ENCODE data around the gene SLX4IP.

The SLX4IP gene

DNA sequence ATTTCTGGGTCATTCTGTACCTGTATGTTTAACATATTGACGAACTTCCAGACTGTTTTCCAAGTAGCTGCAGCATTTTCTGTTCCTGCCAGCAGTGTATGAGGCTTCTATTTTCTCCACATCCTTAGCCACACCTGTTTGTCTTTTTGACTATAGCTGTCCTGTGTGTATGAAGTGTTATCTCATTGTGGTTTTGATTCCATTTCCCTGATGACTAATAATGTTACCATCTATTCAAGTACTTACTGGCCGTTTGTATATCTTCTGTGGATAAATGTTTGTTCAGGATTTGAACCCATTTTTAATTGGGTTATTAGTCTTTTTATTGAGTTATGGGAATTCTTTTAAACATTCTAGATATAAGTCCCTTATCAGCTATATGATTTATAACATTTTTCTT, 143.5 kb downstream of the SLX4IP start:
- TF ChIP-seq, protein P1, sequence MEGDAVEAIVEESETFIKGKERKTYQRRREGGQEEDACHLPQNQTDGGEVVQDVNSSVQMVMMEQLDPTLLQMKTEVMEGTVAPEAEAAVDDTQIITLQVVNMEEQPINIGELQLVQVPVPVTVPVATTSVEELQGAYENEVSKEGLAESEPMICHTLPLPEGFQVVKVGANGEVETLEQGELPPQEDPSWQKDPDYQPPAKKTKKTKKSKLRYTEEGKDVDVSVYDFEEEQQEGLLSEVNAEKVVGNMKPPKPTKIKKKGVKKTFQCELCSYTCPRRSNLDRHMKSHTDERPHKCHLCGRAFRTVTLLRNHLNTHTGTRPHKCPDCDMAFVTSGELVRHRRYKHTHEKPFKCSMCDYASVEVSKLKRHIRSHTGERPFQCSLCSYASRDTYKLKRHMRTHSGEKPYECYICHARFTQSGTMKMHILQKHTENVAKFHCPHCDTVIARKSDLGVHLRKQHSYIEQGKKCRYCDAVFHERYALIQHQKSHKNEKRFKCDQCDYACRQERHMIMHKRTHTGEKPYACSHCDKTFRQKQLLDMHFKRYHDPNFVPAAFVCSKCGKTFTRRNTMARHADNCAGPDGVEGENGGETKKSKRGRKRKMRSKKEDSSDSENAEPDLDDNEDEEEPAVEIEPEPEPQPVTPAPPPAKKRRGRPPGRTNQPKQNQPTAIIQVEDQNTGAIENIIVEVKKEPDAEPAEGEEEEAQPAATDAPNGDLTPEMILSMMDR (IDR thresholded peaks at IDR 0.05; ENCODE audit: low read depth, low read length): no peak
- no peak overlapping the region for H3K27ac ChIP-seq
- H3K27me3 ChIP-seq (ENCODE audit: insufficient read depth, low read depth, severe bottlenecking): no peaks in the 10 kb centered on the region
- no peak overlapping the region for H3K4me3 ChIP-seq (ENCODE audit: low read depth, low read length)
- no peaks in the 10 kb centered on the region for H3K9me3 ChIP-seq (ENCODE audit: severe bottlenecking)
- no peak for DNase-seq
- no peaks in the 10 kb centered on the region for H3K36me3 ChIP-seq

GRCh38 chr20:10579942-10580341, 144.8 kb downstream of the SLX4IP start:
- TF ChIP-seq, protein P1 (IDR thresholded peaks at IDR 0.05; ENCODE audit: low read depth, low read length): no peak
- H3K9me3 ChIP-seq (ENCODE audit: severe bottlenecking): no peaks in the 10 kb centered on the region

DNA sequence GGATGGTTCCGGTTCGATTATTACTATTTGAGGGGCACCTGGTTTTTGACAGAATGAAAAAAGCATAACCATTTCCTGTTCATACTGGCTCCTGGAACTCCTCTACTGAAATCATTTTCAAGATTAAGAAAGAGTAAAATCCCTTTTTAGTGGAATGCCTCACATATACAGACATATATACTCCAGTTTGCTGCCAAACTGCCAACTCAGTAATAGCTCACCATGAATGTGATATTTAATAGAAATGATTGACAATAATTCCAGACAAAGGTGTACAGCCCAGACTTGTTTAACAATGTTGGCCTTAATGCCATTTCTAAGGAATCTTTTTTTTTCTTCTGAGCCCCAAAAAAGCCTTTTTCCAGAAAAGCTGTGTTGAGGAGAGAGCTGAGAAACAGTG, 145.6 kb downstream of the SLX4IP start:
- TF ChIP-seq, protein P1 (IDR thresholded peaks at IDR 0.05; ENCODE audit: low read depth, low read length): no peak
- Histone ChIP-seq H3K36me3 (no peaks in the 10 kb centered on the region), H3K9me3 (ENCODE audit: severe bottlenecking) (no peaks in the 10 kb centered on the region), H3K27ac (no peak overlapping the region), H3K4me3 (ENCODE audit: low read depth, low read length) (no peak overlapping the region), H3K27me3 (ENCODE audit: insufficient read depth, low read depth, severe bottlenecking) (no peaks in the 10 kb centered on the region)
- no peak for DNase-seq

More at GRCh38 chr20:10579942-10580341, 144.8 kb downstream of the SLX4IP start:
- Histone ChIP-seq H3K27me3 (ENCODE audit: insufficient read depth, low read depth, severe bottlenecking) (no peaks in the 10 kb centered on the region), H3K4me3 (ENCODE audit: low read depth, low read length) (no peak overlapping the region), H3K27ac (no peak overlapping the region), H3K36me3 (no peaks in the 10 kb centered on the region)
- no peak for DNase-seq

DNA sequence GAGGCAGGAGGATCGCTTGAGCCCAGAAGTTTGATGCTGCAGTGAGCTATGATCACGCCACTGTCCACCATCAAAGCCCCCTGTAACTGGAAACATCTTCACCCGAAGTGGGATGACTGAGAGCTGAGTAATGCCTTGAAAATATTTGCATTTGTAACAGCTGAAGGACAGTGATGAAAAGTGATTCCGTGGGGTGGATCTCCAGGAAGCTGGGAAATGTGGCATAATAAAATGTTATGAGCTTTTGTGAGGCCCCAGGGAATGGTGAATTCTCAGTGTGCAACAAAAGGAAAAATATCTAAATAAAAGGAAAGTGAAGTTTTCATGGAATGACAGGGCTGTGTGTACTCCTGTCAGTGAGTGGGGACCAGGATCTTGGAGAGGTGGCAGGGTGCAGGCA, 146.7 kb downstream of the SLX4IP start:
- no peak overlapping the region for H3K27ac ChIP-seq
- no peak overlapping the region for H3K4me3 ChIP-seq (ENCODE audit: low read depth, low read length)
- TF ChIP-seq, protein P1 (IDR thresholded peaks at IDR 0.05; ENCODE audit: low read depth, low read length): no peak
- DNase-seq: no peak
- H3K36me3 ChIP-seq: no peaks in the 10 kb centered on the region
- H3K9me3 ChIP-seq (ENCODE audit: severe bottlenecking): no peaks in the 10 kb centered on the region
- H3K27me3 ChIP-seq (ENCODE audit: insufficient read depth, low read depth, severe bottlenecking): no peaks in the 10 kb centered on the region

DNA sequence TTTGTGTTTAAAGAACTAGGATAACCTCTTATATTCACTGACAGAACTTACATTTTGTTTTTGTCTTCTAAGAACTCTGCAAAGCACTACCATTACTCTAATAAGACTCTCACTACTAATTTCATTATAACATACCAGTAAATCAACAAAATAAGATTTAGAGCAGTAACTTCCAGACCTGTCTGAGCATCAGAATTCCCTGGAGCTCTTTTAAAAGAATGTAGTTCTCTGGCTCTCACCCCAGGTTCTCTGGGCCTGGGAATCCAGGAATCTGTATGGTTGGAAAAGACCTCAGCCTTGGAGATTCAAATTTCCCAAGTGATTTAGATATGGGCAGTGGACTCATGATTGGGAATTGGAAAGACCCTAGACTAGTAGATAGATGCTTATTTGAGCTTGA, 149.3 kb downstream of the SLX4IP start:
- TF ChIP-seq, protein P1 (IDR thresholded peaks at IDR 0.05; ENCODE audit: low read depth, low read length): no peak
- H3K27me3 ChIP-seq (ENCODE audit: insufficient read depth, low read depth, severe bottlenecking): no peaks in the 10 kb centered on the region

GRCh38 chr20:10585308-10585707, 150.2 kb downstream of the SLX4IP start:
- Histone ChIP-seq H3K9me3 (ENCODE audit: severe bottlenecking) (no peaks in the 10 kb centered on the region), H3K27me3 (ENCODE audit: insufficient read depth, low read depth, severe bottlenecking) (no peaks in the 10 kb centered on the region), H3K4me3 (ENCODE audit: low read depth, low read length) (no peak overlapping the region), H3K27ac (no peak overlapping the region), H3K36me3 (no peaks in the 10 kb centered on the region)
- TF ChIP-seq, protein P1 (IDR thresholded peaks at IDR 0.05; ENCODE audit: low read depth, low read length): no peak
- no peak for DNase-seq

More for the DNA sequence above, 149.3 kb downstream of the SLX4IP start:
- Histone ChIP-seq H3K4me3 (ENCODE audit: low read depth, low read length) (no peak overlapping the region), H3K9me3 (ENCODE audit: severe bottlenecking) (no peaks in the 10 kb centered on the region), H3K36me3 (no peaks in the 10 kb centered on the region), H3K27ac (no peak overlapping the region)
- DNase-seq: no peak

Data from WERI-Rb-1 (cell line).